ENCODE data around the gene UBE2J2.

UBE2J2 gene

DNA sequence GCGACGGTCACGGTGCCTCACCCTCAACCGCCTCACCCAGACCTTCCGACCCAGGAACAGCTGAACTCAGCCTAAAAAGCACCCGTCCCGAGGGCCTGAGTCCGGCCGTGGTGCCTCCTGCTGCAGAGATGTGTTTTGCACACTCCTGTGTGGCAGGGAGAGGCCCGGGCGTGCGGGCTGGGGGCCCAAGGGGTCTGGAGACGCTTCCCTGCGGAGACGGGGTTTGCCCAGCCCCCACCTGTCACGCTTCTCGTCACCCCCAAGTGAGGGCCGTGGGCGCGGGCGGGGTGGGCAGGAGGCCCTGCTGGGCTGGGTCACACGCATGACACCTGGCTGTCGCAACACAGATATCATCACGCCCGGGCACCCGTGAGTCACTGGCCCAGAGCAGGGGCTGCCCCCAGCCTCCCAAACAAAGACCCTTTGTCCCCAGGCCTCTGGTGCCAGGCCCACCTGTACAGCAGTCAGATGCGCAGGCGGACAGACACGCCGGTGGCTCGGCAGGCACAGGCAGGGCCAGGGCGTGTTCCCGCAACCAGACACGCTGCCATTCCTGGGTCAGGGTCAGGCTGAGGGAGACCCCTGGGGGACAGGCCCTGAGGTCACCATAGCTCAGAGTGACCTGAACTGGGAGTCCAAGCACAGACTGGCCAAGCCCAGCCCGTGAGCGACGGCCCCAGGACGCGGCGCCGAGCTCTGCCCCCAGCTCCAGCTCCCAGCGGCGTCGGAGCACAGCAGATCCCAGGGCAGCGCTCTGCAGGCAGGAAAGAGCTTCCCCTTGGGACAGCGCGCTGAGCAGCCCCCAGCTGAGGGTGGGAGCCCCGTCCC is 35.6 kb downstream of the UBE2J2 start:
- peak in 1 of 2 experiments; percentile 8 for DNase-seq

DNA sequence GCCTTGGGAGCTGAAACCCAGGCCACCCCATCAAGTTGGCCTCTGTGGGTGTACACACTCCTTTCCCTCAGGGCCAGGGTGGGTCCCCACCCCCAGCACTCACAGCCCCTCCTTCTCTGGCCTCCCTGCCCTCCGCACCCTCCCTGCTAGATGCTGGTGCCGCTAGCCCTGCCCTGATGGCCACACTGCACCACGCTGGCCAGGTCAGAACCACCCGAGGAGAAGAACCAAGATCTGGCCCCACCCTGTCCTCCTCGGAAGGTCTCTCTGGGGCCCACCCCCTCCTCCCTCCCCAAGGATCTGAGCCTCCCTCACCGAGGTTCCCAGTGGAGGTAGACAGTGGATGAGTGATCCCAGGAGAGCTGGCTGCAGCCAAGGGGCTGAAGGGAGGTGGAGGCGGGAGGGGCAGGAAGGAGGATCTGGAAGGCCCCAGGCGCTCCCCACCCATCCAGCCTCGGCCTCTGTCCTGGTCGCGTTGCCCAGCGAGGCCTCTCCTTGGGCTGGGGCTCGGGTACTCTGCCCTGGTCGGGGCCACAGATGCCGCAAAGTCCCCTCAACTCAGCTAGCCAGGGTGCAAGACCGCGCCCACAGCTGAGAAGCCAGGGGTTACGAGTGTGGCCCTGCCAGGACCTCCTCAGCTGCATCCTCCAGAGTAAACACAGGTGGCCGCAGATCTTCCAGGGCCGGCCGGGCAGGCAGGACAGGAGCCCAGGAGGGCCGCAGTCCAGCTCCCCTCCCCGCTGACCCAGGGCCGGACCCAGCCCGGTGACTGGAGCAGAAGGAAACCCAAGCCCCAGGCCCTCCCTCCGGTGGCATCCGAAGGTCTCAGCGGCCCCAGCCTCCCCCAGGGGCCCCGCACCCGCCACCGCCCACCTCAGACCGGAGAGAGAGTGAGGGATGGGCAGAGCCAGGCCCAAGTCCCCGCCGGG is 36.4 kb downstream of the UBE2J2 start:
- DNase-seq, result no peak

DNA sequence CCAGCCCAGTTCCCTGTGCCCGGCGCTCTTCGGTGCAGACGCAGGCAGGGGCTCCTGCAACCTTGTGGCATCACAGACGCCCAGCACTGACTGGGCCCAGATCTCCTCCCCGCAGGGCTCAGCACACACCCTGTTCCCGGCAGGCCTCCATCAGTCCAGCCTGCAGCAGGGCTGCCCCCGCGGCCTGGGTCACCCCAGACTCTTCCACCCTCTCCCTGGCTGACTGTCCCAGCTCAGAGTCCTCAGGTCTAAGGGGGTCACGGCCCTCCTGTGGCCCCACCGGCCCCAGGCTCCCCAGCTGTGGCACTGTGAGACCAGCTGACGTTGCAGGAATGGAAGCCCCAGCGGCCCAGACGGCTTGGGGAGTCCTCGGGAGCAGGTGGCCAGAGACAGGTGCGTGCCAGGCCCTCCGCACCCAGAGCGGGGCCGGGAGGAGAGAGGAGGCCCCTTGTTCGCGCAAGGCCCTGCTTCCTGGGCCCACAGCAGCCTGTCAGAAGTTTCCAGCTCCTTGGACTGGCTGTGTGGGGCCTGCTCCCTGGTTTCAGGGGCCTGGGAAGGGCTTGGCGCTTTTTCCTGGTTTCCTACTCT is 37.4 kb downstream of the UBE2J2 start:
- no peak for DNase-seq

DNA sequence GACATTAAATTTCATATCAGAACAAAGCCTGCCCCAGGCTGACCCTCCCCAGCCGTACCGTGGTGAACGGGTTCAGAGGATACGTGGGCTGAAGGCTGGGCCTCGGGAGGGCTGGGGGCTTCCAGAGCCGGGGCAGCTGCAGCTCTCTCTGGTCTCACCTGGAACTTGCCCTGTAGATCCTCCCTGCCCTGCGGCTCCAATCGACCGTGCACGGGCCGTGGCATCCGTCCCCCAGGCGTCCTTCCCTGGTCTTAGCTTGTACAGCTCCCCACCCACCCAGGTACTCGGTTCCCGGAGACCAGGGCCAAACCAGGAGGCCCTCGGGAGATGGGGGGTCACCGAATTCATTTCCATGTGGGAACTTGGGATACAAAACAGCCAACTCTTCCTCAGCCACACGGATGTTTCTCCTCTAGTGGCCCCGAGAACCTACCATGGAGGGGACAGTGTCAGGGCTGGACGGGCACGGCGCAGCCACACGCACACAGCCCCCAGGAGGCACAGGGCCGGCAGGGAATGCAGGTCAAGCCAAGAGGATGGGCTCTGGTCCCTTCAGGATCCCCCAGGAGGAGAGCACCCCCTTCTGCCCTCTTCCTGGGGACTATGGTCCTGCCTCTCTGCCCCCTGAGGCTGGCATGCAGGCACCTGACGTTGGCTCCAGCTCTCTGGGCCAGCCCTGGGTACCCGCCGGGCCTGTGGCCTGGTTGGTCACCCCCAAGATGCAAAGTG is 38.5 kb downstream of the UBE2J2 start:
- no peak for DNase-seq

DNA sequence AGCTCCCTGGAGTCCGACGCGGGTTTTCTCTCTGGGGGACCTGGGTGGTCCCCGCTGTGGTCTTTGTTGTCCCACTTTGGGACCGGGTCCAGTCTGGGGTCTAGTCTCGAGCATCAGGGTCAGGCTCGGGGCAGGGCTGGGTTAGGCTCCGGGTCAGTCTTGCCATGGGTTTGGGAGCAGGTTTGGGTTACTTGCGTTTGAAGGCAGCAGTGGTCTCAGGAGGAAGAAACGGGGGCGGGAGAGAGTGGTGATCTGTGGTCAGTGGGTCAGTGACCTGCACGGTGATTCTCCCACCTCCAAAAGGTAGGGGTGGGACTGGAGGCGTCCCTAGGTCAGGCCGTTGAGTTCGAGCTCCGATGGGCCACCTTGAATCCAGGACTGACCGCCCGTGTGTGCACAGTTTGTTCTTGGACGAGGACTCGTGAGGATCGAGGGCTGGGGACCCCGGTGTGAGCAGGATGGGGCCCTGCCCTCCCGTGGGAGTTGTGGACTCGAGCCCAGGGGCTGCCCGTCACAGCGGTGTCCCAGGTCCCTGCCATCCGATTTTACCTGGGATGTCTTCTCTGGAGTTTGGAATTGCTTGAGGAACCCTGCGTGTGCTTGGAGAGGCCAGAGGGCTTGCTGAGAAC is 39.4 kb downstream of the UBE2J2 start:
- DNase-seq, result no peak

DNA sequence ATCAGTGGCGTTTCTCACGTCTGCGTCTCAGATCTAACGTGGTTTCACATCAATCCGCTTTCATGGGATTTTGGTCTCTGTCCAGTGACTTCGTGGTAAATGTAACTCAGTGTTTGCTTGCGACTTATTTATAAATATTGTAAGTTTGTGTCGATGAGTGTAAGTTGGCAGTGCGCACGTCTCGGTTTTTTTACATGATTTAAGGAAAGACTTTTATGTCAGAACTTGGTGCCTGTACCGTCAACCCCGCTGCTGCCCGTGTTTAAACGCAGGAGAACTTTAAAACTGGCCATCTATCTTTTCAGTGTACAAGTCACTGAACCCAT is 40.1 kb downstream of the UBE2J2 start:
- DNase-seq, result no peak

DNA sequence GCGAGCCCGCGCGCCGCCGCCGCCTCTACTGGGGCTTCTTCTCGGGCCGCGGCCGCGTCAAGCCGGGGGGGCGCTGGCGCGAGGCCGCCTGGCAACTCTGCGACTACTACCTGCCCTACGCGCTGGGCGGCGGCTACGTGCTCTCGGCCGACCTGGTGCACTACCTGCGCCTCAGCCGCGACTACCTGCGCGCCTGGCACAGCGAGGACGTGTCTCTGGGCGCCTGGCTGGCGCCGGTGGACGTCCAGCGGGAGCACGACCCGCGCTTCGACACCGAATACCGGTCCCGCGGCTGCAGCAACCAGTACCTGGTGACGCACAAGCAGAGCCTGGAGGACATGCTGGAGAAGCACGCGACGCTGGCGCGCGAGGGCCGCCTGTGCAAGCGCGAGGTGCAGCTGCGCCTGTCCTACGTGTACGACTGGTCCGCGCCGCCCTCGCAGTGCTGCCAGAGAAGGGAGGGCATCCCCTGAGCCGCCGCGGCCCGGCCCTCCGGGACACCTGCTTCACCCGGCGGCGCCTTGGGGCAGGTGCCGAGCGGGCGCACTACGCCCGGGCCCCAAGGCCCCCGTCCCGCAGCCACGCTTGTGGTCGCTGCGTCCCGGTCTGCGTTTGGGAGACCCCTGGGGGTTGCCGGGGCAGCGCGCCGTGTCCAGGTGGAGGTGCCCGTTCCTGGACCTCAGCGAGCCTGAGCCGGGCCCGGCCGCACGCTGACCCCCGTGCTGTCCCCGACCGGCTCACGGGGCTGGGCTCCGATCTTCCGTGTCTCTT is 40.7 kb downstream of the UBE2J2 start:
- DNase-seq, result no peak

DNA sequence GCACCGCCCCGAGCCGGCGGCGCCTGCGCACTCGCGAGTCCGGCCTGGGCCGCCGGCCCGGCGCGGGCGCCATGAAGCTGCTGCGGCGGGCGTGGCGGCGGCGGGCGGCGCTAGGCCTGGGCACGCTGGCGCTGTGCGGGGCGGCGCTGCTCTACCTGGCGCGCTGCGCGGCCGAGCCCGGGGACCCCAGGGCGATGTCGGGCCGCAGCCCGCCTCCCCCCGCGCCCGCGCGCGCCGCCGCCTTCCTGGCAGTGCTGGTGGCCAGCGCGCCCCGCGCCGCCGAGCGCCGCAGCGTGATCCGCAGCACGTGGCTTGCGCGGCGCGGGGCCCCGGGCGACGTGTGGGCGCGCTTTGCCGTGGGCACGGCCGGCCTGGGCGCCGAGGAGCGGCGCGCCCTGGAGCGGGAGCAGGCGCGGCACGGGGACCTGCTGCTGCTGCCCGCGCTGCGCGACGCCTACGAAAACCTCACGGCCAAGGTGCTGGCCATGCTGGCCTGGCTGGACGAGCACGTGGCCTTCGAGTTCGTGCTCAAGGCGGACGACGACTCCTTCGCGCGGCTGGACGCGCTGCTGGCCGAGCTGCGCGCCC is 41.4 kb downstream of the UBE2J2 start, which contains the start of gene B3GALT6:
B3GALT6 (plus strand) TSS at position 30 of the 588 bp plus-strand sequence; CDS start at position 72, 42 bp downstream.
- DNase-seq, result no peak

DNA sequence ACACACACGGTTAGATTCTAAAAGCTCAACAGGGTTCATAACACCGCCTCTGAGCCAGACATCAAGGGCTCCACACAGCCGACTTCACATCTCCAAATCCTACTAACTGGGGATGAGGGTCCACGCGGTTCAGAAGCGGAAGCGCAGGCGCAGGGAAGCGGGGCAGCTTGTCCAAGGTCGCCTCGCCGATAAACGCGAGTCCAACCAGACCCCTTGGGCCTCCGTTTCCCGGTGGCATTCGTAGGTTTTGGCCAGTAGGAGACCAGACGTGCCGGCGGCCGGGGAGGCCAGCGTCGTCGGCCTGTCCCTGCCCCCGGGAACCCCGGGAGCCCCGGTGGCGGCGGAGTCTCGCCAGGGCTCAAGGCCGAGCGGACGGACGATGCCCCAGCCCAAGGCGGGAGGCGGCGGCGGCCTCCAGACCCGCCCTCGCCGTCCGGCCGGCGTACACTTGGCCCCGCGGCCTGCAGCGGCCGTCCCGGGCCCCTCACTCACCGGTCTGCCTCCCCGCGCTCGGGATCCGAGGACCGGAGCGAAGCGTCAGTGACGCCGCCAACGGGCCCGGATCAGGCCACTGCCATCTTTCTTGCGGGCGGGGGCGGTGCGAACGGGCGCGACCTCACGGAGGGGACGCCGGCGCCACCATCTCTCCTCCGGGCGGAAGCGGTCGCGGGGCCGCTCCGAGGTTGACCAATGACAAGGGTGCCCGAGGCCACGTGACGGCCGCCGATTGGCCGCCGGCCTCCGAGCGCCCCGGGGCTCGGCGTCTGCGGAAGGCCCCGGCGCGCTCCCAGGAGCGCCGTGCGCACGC is 42.0 kb downstream of the UBE2J2 start, which contains the start of gene SDF4:
SDF4 (minus strand) TSS at position 602 of the 808 bp plus-strand sequence. CDS start 3,229 bp downstream, outside the sequence.
- DNase-seq, result peak; percentile 85 to 88

DNA sequence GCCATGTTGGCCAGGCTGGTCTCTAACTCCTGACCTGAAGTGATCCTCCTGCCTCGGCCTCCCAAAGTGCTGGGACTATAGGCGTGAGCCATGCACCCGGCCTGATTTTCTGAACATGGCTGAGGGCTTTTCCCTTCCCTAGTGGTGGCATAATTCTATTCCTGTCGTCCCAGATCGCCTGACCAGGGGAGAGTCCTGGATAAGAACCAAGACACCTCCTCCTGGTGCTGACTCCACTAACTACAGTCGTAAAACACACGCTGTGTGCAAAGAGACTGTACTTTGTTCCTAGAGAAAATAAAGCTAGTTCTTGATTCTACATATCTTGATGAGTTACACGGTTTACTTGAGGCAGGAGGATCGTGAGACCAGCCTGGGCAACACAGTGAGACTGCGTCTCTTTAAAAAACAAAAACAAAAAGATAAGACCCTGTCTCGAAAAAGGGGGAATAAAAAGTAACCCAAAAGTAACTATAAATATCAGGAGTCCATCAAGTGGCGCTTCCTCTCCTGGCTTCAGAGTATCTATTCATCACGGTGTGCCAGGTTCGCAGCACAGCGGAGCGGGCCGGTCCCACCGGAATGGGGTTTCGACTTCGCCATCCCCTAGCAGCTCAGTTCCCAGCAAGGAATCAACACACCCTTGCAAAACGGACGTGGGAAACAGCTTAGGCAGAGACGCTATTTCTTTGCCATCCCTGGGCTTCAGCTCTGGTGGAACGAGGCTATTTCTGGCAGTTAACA is 42.8 kb downstream of the UBE2J2 start:
- peak; percentile 40 to 42 for DNase-seq

DNA sequence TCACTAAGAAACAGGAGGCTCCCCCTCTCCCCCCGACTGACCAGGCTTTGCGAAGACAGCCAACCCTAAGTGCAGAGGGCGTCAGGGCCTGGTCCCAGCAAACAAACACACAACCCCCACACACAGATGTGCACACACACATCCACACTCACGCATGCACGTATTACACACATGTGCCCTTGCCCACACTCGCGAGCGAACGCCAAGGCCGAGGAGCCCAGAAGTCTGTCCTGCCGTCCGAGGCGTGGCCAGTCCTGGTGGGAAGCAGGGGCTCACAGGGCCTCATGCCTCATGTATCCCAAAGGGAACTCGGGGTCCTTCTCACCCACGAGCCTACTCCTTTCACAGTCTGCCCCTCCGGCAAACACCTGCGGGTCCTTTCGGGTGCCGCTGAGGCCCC is 43.9 kb downstream of the UBE2J2 start:
- DNase-seq, result no peak

DNA sequence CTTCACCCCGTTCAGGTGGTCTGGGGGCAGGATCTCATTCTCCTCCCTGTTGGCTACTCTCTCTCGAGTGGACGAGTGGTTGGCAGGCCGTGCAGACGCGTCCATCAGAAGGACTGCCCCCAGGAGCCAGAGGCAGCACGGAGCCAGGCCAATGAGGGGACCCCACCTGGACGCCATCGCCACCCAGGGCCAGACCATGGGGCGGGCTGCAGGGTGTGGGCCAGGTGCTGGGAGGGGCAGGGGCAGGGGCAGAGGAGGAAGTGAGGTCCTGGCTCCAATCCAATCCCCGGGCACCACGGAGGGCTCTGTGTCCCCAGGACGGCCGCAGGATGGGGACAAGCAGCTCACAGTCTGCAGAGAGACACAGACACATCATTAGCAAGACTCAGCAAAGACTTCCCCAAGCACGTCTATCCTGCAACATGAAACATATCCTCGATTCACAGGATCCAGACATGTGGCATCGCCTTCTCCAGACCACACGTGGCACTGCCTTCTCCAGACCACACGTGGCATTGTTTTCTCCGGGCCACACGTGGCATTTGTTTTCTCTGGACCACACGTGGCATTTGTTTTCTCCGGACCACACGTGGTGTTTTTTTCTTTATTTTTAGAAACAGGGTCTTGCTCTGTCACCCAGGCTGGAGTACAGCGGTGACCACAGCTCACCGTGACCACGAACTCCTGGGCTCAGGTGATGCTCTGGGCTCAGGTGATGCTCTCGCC is 44.9 kb downstream of the UBE2J2 start:
- no peak for DNase-seq

DNA sequence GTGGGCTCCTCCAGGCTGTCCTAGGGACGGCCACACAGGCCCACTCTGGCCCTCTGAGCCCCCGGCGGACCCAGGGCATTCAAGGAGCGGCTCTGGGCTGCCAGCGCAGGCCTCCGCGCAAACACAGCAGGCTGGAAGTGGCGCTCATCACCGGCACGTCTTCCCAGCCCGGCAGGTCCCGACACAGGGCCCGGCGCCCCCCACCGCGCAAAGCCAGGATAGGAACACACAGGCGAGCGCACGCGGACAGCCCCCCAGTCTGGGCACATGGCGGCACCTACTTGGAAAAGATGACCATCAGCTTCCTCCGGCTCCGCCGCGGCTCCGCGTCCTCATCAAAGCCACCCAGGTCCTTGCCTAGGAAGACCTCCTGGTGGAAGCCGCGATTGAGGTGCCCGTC is 45.5 kb downstream of the UBE2J2 start:
- no peak for DNase-seq

DNA sequence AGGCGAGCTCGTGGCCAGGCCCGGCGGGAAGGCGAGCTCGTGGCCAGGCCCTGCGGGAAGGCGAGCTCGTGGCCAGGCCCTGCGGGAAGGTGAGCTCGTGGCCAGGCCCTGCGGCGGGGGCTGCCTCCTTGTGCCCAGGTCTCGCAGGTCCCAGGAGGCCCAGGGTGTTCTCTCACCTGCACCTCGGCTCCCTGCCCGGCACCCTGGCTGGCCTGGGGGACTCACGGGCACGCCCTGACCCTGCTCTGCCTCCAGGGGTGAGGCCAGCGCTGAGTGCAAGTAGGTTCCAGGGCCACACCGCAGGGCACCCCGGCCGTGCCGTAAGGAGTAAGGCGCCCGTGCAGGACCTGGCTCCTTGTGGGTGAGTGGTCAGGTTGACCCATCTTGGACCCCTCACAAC is 46.3 kb downstream of the UBE2J2 start:
- DNase-seq, result no peak

DNA sequence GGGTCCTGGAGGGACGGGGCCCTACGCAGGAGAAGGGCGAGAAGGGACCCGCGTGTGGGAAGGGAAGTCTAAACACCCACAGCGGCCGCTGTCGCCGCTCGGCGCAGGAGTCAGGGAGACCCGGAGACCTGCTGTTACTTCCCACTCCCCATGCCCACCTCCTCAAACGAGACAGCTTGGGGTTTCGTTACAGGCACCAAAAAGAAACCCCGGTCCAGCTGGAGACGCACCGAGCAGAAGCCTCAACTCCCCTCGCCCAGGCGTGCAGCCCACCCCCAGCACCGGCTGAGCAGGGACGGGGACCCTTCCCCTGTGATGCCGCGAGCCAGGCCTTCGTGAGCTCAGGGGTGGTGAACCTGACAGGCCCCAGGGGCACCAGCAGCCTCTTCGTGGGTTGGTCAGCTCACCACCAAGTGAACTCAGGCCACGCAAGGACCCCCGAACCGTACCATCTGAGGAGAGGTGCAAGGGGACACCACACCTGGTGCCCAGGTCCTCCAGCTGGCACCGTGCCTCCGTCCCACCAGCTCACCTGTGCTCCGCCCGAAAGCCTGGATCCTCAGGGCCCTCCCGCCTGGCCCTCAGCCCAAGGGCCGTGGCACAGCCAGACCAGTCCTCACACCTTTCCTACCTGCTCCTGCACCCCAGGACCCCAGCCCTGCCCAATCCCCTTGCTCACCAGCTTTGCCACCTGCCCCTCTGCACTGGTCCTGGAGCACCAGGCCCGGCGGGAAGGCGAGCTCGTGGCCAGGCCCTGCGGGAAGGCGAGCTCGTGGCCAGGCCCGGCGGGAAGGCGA is 46.9 kb downstream of the UBE2J2 start:
- no peak for DNase-seq

DNA sequence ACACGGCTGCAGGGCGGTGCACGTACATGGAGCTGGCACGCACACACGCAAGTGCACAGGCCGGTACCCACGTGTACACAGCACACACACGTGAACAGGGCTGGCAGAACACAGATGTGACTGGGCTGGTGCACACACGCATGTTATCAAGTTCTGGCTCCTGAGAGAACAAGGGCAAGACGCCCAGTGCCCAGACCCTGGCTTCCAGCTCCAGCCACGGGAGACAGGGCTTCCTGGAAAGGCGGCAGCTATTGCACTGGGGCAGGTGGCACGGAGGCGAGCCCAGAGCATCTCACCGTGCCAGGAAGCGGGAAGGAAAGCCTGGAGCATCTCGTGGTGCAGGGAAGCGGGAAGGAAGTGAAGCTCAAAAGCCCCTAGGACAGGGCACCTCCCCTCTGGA is 47.7 kb downstream of the UBE2J2 start:
- DNase-seq, result no peak

DNA sequence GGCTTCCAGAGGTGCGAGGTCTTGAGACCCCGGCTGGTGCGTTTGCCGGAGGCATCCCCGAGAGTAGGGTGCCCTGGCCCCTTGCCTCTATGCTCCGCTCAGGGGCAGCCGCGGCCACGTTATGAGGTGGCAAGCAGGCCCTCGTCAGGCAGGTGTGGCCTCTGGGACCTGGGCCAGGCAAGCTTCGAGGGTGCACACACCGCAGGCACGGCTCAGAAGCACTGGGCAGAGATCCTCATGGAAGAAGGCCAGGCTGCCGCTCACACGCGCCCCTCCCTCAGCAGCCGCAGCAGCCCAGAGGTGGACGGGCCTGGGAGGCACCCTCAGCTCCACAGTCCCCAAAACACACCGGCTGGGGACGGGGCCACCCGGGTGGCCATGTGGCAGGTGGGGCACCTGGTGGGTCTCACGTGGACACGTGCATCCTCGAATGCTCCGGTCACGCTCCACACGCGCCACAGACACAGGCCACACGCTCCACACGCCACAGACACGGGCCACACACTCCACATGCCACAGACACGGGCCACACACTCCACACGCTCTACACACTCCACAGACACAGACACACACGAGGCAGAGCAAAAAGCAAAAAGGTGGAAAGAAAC is 48.3 kb downstream of the UBE2J2 start:
- DNase-seq, result no peak

Data from Kasumi-1 (cell line).